ENCODE measurements around the gene MAPK14. TPM values are rescaled to one million over a fixed set of nuclear protein-coding genes. Genes with fewer than 3 reads are reported as not detected.

Gene MAPK14
- total RNA-seq, 1 donor from 2014 or later: 27.3 TPM

DNA sequence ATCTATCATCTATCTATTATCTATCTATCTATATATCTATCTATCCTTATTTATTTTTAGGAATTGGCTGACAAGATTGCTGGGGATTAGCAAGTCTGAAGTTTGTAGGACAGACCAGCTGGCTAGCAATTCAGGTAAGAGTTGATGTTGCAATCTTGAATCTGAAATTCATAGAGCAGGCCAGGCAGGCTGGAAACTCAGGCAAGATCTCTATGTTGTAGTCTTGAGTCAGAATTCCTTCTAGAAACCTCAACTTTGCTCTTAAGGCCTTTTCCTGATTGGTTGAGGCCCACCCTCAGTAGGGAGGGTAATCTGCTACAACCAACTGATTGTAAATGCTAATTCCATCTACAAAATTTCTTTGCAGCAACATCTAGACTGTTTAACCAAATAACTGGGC lies 121.9 kb downstream of the MAPK14 start:
- no peak for TF ChIP-seq CTCF (conservative IDR thresholded peaks at IDR 0.05; ENCODE audit: low read depth, low read length)
- no peak overlapping the region for H3K4me3 ChIP-seq (ENCODE audit: low read depth, low read length)
- no peak for DNase-seq (ENCODE audit: low read depth)

- no peak for TF ChIP-seq CTCF (conservative IDR thresholded peaks at IDR 0.05; ENCODE audit: low read depth, low read length)
- DNase-seq (ENCODE audit: low read depth): no peak
- no peak overlapping the region for H3K4me3 ChIP-seq (ENCODE audit: low read depth, low read length)
Measured at GRCh38 chr6:36150283-36150682, 122.7 kb downstream of the MAPK14 start.

DNA sequence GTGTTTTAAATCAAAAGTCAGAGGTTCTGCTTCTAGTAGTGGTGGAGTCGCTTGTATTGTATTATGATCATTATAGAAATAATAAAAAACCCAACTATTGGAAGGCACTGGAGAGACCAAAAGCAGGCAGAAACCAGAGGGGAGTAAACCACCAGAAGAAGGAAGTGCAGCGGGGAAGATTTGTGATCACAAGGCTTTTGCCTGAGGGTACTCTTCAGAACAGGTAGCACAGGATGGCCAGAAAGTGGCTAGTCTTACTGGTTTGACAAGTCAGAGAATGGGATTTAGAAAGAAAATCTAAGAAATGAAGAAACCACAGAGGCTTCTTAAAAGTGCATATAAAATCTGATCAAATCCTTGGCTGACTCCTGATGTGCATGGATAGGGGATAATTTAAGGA lies 126.7 kb downstream of the MAPK14 start:
- H3K4me3 ChIP-seq (ENCODE audit: low read depth, low read length): no peak overlapping the region
- DNase-seq (ENCODE audit: low read depth): no peak
- TF ChIP-seq CTCF (conservative IDR thresholded peaks at IDR 0.05; ENCODE audit: low read depth, low read length): no peak

- H3K4me3 ChIP-seq (ENCODE audit: low read depth, low read length): no peak overlapping the region
- TF ChIP-seq CTCF (conservative IDR thresholded peaks at IDR 0.05; ENCODE audit: low read depth, low read length): no peak
- DNase-seq (ENCODE audit: low read depth): no peak
Measured at GRCh38 chr6:36155662-36156061, 128.1 kb downstream of the MAPK14 start.

- TF ChIP-seq CTCF (conservative IDR thresholded peaks at IDR 0.05; ENCODE audit: low read depth, low read length): no peak
- no peak for DNase-seq (ENCODE audit: low read depth)
- no peak overlapping the region for H3K4me3 ChIP-seq (ENCODE audit: low read depth, low read length)
Measured at GRCh38 chr6:36160147-36160760, 132.6 kb downstream of the MAPK14 start.

Other genes with a start within 250 kb of the MAPK14 start
- not detected in 2 replicates for gene CLPSL1, start 246.8 kb upstream of the MAPK14 start, total RNA-seq
- gene CLPS, start 230.5 kb upstream of the MAPK14 start, total RNA-seq: not detected in 2 replicates
- gene LHFPL5, start 222.5 kb upstream of the MAPK14 start, total RNA-seq: 0.12 TPM in 1 of 2 replicates, not detected in the other
- 103 and 115 TPM in 2 replicates for gene SRPK1, start 106.7 kb upstream of the MAPK14 start, total RNA-seq
- gene SLC26A8, start 3.2 kb upstream of the MAPK14 start, total RNA-seq: 1.4 TPM in 1 of 2 replicates, not detected in the other
- 33.8 and 44.6 TPM in 2 replicates for gene MAPK13, start 102.7 kb downstream of the MAPK14 start, total RNA-seq
- 7.1 and 11.4 TPM in 2 replicates for gene BRPF3, start 168.9 kb downstream of the MAPK14 start, total RNA-seq
- gene PNPLA1, start 242.3 kb downstream of the MAPK14 start, total RNA-seq: not detected in 2 replicates